Ectodermal cell (in vitro differentiated cells): ENCODE data around the gene WLS.

Experiments
- H3K27ac ChIP-seq: 2 replicates; pipeline ENCODE4 v1.7.0; 2013; ENCODE audit warnings: mild to moderate bottlenecking, low read depth, low read length; ENCODE audit not compliant: insufficient read depth, poor library complexity, severe bottlenecking
- H3K27me3 ChIP-seq: 2 replicates; pipeline ENCODE4 v1.7.0; 2013; ENCODE audit warnings: mild to moderate bottlenecking, low read length; ENCODE audit not compliant: insufficient read depth, control insufficient read depth, poor library complexity, severe bottlenecking
- H3K36me3 ChIP-seq: one replicate; pipeline ENCODE4 v1.7.0; 2013; ENCODE audit warnings: low read length; ENCODE audit not compliant: control insufficient read depth, insufficient read depth
- H3K4me1 ChIP-seq: one replicate; pipeline ENCODE4 v1.7.0; 2013; ENCODE audit warnings: low read length; ENCODE audit not compliant: control insufficient read depth, insufficient read depth
- H3K4me3 ChIP-seq: 2 replicates; pipeline ENCODE4 v1.7.0; 2013; ENCODE audit warnings: low read depth, low read length, control low read depth; ENCODE audit not compliant: insufficient read depth
- H3K9me3 ChIP-seq: 2 replicates; pipeline ENCODE4 v1.7.0; 2013; ENCODE audit warnings: mild to moderate bottlenecking, low read length, moderate library complexity; ENCODE audit not compliant: control insufficient read depth
- WGBS, 2 experiments: methylation state at CpG; one replicate each; pipeline ENCODE4 v1.1.7; 2013; ENCODE audit warnings: missing lambda C conversion rate in 2 of 2; 5-methylcytosine and 5-hydroxymethylcytosine counted together

WLS gene

DNA sequence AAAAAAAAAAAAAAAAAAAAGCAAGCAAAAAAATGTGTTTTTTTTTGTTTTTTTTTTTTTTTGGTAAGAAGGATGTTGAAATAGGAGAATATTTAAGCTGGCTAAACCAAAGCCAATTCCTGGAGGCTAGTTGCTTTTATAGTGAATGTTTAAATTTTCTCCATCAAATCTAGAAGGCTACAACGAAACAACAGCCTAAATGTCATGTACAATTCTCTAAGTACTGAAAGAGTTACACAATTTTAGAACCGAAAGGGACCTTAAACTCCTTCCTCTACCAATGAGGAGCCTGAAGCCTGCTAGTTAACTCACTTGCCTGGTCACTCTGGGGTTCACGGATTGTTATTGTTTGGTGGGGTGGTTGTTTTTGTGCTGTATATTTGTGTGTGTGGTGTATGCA lies 3.5 kb downstream of the WLS start:
- no peaks in the 10 kb centered on the region for H3K36me3 ChIP-seq
- peak overlapping the region; percentile 88 for H3K4me3 ChIP-seq
- H3K27ac ChIP-seq = no peak overlapping the region
- peaks cover 38% of the 10 kb centered on the region for H3K4me1 ChIP-seq
- H3K9me3 ChIP-seq = no peaks in the 10 kb centered on the region
- WGBS, 2 experiments = 67 to 88% methylated on average over 2 to 3 of the region's 3 CpGs
- peaks cover 1% of the 10 kb centered on the region for H3K27me3 ChIP-seq

DNA sequence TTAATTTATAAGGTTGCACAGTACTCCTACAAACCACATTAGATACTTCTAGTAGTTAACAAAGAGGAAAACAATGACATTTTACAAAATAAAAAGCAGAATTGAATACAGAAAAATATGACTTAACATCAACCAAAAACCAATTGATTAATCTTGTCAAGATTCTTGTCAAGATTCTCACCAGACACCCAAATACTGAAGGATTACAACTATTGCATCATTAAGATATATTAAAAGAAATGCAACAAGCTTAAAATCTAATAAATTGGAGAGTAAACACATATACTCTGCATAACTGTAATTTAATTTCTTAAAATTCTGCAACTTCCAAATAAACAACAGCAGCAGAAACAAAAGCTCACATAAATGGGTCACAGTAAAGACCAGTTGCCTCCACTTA lies 4.7 kb downstream of the WLS start:
- peaks cover 39% of the 10 kb centered on the region for H3K4me1 ChIP-seq
- no peaks in the 10 kb centered on the region for H3K36me3 ChIP-seq
- no peak overlapping the region for H3K4me3 ChIP-seq
- no peaks in the 10 kb centered on the region for H3K27me3 ChIP-seq
- no peaks in the 10 kb centered on the region for H3K9me3 ChIP-seq
- H3K27ac ChIP-seq = no peak overlapping the region

DNA sequence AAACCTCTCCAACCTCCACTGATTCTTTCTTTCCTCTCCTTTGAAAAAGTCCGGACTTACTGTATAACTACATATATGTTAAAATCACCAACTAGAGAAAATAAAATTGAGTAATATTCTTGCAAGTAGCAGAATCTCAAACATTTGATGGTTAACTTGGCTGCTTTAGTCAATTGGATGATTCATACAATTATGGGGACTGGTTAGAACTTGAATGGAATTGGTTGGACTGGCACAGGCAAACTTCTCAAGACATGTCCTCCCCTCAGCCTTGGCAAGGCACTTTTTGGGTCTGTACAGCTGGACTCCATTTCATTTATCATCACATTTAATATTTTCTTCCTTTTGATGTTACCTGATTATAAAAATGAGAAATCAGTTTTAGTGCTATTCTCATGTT lies 6.5 kb downstream of the WLS start:
- WGBS, 2 experiments = 83% methylated on average over 1 of the region's 1 CpG; no CpG with 5 or more reads in 1 of the 2 experiments
- peaks cover 56% of the 10 kb centered on the region for H3K4me1 ChIP-seq
- no peaks in the 10 kb centered on the region for H3K27me3 ChIP-seq
- H3K9me3 ChIP-seq = no peaks in the 10 kb centered on the region
- H3K27ac ChIP-seq = no peak overlapping the region
- H3K36me3 ChIP-seq = no peaks in the 10 kb centered on the region
- H3K4me3 ChIP-seq = no peak overlapping the region

DNA sequence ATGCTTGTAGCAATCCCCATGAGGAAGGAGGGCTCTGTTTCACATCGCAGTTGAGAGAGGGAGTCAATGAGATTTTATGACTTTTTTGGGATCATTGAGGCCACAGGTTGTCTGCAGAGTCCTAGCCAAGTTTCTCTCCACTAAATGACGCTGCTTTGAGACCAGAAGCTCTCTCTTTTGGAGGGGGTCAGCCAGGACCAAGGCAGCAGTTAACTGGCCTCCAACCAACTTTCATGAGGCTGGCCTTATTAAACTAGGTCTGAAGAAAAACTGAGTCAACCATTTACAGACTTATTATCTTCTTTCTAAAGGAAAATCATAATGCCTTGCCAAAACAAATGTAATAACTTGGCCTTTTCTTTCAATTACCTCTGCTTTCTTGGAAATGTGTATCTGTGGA lies 8.6 kb downstream of the WLS start:
- Histone ChIP-seq H3K27me3 (no peaks in the 10 kb centered on the region), H3K36me3 (no peaks in the 10 kb centered on the region), H3K4me3 (no peak overlapping the region), H3K27ac (no peak overlapping the region), H3K9me3 (no peaks in the 10 kb centered on the region), H3K4me1 (peaks cover 67% of the 10 kb centered on the region)
- WGBS, 2 experiments = 97 to 98% methylated on average over 2 of the region's 2 CpGs

DNA sequence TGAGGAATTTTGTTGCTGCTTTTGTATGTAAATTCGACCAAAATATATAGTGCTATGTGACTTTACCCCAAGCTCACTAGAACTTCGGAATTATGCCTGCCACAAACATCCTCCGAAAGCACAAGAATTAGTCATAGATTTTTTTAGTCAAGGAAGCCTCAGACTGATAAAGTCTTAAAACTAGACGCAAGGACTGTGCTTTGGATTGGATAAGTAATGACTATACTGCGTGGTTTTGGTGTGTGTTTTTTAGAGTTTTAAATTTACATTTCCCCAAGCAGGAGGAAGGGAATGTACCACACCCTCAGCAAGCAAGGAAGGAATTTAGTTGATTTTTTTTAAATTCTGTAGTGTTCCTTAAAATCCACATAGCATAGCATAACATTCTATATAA lies 10.3 kb downstream of the WLS start:
- Histone ChIP-seq H3K27ac (no peak overlapping the region), H3K27me3 (no peaks in the 10 kb centered on the region), H3K9me3 (no peaks in the 10 kb centered on the region), H3K4me1 (peaks cover 80% of the 10 kb centered on the region), H3K4me3 (no peak overlapping the region), H3K36me3 (no peaks in the 10 kb centered on the region)
- WGBS, 2 experiments = 83 to 92% methylated on average over 5 of the region's 5 CpGs

DNA sequence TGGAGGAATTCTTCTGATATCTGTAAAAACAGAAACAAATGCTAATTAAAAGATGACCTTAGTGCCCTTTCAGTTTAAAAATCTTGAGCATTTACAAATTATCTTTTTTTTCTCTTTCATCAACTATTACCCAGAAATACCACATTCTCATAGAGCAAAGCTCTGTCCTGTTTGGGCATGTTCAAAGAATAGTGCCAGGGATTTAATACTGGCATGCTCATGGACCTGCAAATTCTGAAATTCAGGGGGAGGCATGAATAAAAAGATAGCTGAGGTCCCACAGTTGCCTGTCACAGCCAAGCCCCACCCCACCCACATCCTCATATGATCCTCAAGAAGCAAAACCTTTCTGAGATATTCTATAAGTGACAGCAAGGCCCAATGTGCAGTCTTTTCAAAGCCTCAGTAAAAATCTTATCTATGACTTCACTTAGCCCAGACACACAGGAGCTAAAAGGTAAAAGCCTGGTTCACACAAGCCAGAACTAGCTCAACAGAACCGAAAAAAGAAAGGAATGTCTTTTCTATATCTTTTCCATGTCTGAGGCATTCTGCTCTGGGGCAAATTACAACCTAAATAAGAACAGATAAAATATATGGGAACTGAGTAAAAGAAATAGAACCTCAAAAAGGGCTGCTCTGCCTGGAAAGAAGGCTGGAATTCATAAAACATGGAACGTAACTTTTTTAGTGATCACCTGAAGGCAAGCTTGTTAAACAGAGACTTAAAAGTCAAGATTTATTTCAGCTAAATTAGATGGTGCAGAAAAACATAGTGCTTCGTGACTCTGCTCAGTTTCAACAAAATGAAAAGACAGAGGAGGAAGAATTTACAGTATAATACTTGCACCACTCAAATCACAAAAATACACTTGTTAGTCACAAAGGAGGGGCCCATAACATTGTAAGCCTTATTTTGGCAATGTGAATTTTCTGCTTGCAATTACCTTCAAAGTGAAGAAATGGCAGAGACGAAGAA lies 11.0 kb downstream of the WLS start:
- 83 to 90% methylated on average over 4 of the region's 4 CpGs for WGBS, 2 experiments
- Histone ChIP-seq H3K9me3 (no peaks in the 10 kb centered on the region), H3K27me3 (no peaks in the 10 kb centered on the region), H3K4me3 (no peak overlapping the region), H3K4me1 (peaks cover 82% of the 10 kb centered on the region), H3K36me3 (no peaks in the 10 kb centered on the region), H3K27ac (no peak overlapping the region)

DNA sequence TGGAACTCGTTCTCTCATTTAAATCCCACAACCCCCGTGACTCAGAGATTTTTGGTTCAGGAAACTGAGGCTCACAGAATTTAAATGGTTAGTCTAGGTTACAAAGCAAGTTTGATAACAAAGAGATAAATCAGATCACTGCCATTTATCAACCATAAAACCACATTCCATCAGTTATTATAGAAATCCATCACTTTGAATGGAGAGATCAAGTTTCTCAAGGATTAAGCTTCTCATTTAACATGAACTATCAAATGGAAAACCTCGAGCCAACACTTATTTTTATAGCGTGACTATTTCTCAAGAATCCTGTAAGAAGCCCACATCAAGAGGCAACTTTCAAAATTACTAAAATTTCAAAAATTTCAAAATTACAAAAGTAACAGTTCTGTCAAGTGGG lies 11.9 kb downstream of the WLS start:
- Histone ChIP-seq H3K9me3 (no peaks in the 10 kb centered on the region), H3K36me3 (no peaks in the 10 kb centered on the region), H3K27ac (no peak overlapping the region), H3K4me1 (peaks cover 83% of the 10 kb centered on the region), H3K4me3 (no peak overlapping the region), H3K27me3 (no peaks in the 10 kb centered on the region)
- WGBS, 2 experiments = 93 to 97% methylated on average over 3 to 4 of the region's 4 CpGs

DNA sequence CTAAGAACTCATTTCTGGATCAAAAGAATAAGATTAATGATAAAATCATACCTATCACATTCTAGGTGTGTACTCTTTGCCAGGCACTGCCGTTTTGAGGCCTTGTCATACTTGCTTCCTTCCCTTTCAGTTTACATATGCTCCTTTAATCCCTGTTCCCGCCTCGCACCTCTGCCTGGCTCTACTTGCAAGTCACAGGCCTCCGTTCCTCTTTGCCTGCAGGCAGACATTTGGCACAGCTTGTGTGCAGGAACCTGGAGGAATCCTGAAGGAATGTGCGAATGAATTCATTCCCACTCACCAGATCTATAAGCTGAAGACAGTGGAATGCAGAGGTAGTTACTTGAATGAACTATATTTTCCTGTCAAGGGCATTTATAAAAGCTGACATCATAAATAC lies 13.8 kb downstream of the WLS start:
- Histone ChIP-seq H3K4me3 (no peak overlapping the region), H3K27me3 (no peaks in the 10 kb centered on the region), H3K36me3 (no peaks in the 10 kb centered on the region), H3K27ac (peak overlapping the region; percentile 67), H3K4me1 (peaks cover 94% of the 10 kb centered on the region), H3K9me3 (no peaks in the 10 kb centered on the region)
- WGBS, 2 experiments = 42 to 48% methylated on average over 5 of the region's 5 CpGs

DNA sequence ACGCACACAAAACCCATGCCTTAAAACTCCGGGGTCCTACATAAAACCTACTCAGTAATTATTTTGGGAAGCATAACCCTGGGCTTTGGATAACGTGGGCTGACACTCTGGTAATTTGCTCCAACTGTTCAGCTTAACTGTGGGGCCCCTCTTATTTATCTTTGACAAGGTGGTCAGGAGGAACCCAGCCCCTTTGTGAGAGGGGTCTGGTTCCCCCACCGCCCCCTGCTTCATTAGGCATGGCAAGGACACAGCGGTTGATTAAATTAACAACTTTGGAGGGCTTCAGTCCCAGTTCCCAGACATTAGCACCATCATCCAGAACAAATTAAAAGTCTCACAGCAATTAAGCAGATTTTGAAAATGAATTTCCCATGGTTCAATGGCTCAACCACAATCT lies 14.7 kb downstream of the WLS start:
- Histone ChIP-seq H3K27me3 (no peaks in the 10 kb centered on the region), H3K36me3 (no peaks in the 10 kb centered on the region), H3K9me3 (no peaks in the 10 kb centered on the region), H3K27ac (peak overlapping the region; percentile 93), H3K4me1 (peaks cover 90% of the 10 kb centered on the region), H3K4me3 (peak overlapping the region; percentile 12)
- WGBS, 2 experiments = 54 to 76% methylated on average over 5 of the region's 5 CpGs

DNA sequence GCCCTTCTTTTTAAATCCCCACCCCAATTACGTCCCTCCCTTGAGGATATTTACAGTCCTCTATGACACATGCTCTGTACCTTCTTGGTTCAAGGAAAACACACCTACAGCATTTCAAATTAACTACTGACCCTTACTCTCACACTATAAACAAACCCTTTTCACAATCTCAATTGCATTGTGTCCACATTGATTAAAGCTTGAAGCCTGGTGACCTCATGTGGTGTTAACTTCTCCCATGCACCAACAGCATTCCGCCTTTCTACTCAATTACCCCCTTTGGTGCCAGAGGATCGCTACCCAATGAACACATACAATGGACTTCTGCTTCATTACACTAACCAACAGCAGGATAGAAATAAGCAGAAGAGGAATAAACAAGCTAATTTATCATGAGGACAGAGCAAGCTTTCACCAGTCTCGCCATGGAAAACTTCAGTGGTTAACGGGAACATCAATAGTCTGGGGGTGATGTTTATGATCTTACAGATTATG lies 15.2 kb downstream of the WLS start:
- WGBS, 2 experiments = 19 to 27% methylated on average over 5 of the region's 5 CpGs
- peaks cover 91% of the 10 kb centered on the region for H3K4me1 ChIP-seq
- no peaks in the 10 kb centered on the region for H3K27me3 ChIP-seq
- no peaks in the 10 kb centered on the region for H3K36me3 ChIP-seq
- peak overlapping the region; percentile 12 for H3K4me3 ChIP-seq
- H3K27ac ChIP-seq = peak overlapping the region; percentile 93
- H3K9me3 ChIP-seq = no peaks in the 10 kb centered on the region
